ENCODE results near the gene XKR7. TPM values are rescaled to one million over a fixed set of nuclear protein-coding genes. Genes with fewer than 3 reads are reported as not detected.

Gene XKR7
- total and polyA plus RNA-seq, 10 of the 15 experiments (the other 5 are each of a cell fraction or from before 2014, with no cell fraction given) = not detected

- TF ChIP-seq DPF2 (IDR thresholded peaks at IDR 0.05) (no peak; the same call in 1 of the 2 replicates), ZBTB40 (IDR thresholded peaks at IDR 0.05; ENCODE audit: borderline replicate concordance) (no peak), PAX5 (IDR thresholded peaks at IDR 0.05; ENCODE audit: borderline replicate concordance, low read depth, low read length) (no peak), E4F1 (IDR thresholded peaks at IDR 0.05; ENCODE audit: borderline replicate concordance, partially characterized antibody) (no peak), TAF1 (IDR thresholded peaks at IDR 0.05; ENCODE audit: borderline replicate concordance, low read depth, low read length) (peak; percentile 38; the same call in 1 of the 2 replicates), SREBF2 (IDR thresholded peaks at IDR 0.05; ENCODE audit: low read length) (no peak), BACH1 (IDR thresholded peaks at IDR 0.05; ENCODE audit: borderline replicate concordance) (no peak), EGR1 (IDR thresholded peaks at IDR 0.05; ENCODE audit: borderline replicate concordance in 1 of 2, low read depth in 2 of 2, low read length in 2 of 2) (0 out of 3 replicates have a peak, but pooled peaks of 1 of the 2 experiments have one; percentile 4), FOS (IDR thresholded peaks at IDR 0.05; ENCODE audit: borderline replicate concordance, extremely low read depth, insufficient read length) (no peak), POLR2AphosphoS2 (IDR thresholded peaks at IDR 0.05; ENCODE audit: low read depth, low read length) (no peak), ZNF592 (IDR thresholded peaks at IDR 0.05) (no peak), MXI1 (IDR thresholded peaks at IDR 0.05; ENCODE audit: low read depth, low read length) (0 out of 2 replicates have a peak, but pooled peaks have one; percentile 38), SUZ12 (IDR thresholded peaks at IDR 0.05; ENCODE audit: unreplicated experiment) (no peak), RUNX3 (IDR thresholded peaks at IDR 0.05; ENCODE audit: low read length) (peak; percentile 29; the same call in 1 of the 2 replicates), MEF2B (IDR thresholded peaks at IDR 0.05; ENCODE audit: partially characterized antibody, poor library complexity, severe bottlenecking) (no peak), HSF1 (IDR thresholded peaks at IDR 0.05; ENCODE audit: low read depth, low read length) (no peak), RELA (IDR thresholded peaks at IDR 0.05; ENCODE audit: borderline replicate concordance, partially characterized antibody) (no peak)
Measured at GRCh38 chr20:32052090-32052777, 84.3 kb downstream of the XKR7 start, which contains the start of gene HCK (continued).

All from GM12878 (cell line).